Frontal cortex (tissue), 4 donors: ENCODE data around the gene KIAA2012. TPM values are rescaled to one million over a fixed set of nuclear protein-coding genes. Genes with fewer than 3 reads are reported as not detected.

ENCODE experiments used
- DNase-seq, 2 donors: peaks; one replicate each; pipeline ENCODE4 v3.0.0; 2012; ENCODE audit warnings: low spot score in 2 of 2
- FAIRE-seq: peaks from 2 replicates; lab custom pipeline; 2012; peaks lifted over from hg19 to GRCh38; lab: Jason Lieb, UNC
- total RNA-seq: library from RNA; depleted of rRNA; stranded (reverse); fragments of >200 nt; gene quantifications from one replicate; pipeline ENCODE4 v1.2.3, GENCODE V29; 2014
- donor health status: control.
- donor health status: control.
- donor health status: control.

KIAA2012 gene
- 0.82 TPM for total RNA-seq

DNA sequence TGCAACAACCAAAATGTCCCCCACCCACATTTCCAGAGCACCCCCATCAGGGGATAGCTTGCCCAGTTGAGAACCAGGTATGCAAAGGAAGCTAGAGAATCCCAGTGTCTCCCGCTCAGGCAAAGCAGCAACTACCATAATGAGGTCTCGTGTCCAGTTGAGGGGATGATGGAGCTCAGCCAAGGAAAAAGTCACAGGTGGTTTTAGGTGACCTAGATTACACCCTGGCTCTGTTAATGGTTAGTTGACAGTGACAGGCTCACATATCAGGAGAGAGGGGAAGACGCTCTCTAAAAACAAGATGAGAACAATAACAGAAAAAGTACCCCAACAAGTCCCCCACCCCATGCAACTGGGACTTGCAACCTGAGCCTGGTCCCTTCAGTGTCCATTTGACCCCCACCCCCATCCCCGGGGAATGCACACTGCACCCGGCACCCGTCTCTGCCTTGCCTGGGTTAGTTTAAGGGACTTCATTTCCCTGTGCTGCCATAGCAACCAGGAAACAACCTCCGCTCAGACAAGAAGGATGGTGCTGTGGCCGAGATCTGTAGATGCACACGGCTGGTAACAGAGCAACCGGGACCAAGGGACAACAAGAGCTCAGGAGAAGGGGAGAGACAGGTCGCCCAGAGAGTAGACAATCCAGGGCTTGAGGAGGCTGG is at the start of gene KIAA2012:
Gene KIAA2012, plus strand, starts transcription at position 519 of the 665 bp plus-strand sequence. CDS start 373 bp downstream, outside the sequence.
- FAIRE-seq (no peak), DNase-seq (no peak)

DNA sequence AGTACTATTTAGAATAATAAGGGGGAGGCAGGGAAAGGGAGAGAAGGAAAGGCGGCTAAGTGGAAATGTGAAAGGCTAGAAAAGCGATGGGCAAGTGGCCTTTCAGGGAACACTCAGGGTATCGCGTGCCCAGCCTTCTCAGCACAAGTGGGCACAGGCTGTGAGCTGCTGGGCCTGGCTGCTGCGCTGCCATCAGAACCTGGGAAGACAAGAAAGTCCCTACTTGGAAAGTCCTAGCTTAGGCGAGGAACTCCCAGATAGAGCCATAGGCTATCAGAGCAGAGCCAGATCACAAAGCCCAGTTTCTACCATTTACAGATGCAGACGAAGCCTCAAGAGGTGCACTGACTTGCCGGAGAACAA is 49.2 kb upstream of the KIAA2012 start:
- FAIRE-seq: no peak
- DNase-seq: no peak

DNA sequence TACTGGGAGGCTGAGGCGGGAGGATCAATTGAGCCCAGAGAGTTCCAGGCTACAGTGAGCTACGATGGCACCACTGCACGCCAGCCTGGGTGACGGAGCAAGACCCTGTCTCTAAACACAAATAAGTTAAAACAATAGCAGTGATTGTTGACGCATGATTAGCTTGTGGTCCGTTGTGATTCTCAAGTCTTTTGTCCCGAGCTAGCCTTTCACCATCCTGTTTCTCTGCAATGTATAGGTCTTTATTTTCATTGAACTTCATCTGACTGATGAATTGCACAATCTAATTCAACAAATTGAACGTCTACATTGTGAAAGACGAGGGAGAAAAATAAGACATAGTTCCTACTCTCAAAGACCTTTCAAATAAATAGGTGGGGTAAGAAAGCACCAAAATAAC is 48.2 kb upstream of the KIAA2012 start:
- DNase-seq: no peak
- no peak for FAIRE-seq

DNA sequence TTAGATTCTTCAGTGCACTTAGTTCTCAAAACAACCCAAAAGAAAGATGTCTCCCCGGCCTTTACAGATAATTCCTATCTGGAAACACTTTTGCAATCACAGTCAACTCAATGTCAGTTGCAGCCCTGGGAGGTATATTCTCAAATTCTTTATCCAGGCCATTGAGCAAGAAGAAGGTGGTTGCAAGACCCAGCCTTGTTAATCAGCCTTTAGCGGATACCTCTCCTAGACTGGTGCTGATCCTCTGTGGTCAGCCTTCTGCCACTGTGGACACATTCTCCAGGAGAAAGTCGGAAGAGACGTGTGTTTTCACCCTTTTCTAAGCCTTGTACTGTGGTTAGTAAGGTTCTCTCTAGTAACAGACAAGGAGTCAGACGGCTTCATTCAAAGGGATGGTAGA is 47.2 kb upstream of the KIAA2012 start:
- FAIRE-seq (no peak), DNase-seq (no peak)

DNA sequence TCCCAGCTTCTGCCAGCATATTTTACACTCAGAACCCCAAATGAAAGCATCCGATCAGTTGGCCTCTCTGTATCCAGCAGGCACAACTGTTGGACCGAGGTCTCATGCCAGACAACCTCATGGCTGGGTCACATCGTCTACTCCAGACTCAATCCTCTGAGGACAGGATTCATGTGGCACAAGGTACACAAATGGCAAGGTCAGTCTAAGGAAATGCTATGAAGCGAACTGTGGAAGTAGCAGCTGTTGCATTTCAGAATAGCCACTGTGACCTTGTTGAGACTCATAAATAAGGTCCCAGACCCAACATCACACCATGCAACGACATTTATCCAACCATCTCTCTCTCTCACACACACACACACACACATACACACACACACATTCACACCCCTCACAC is 46.5 kb upstream of the KIAA2012 start:
- DNase-seq (no peak), FAIRE-seq (no peak)

DNA sequence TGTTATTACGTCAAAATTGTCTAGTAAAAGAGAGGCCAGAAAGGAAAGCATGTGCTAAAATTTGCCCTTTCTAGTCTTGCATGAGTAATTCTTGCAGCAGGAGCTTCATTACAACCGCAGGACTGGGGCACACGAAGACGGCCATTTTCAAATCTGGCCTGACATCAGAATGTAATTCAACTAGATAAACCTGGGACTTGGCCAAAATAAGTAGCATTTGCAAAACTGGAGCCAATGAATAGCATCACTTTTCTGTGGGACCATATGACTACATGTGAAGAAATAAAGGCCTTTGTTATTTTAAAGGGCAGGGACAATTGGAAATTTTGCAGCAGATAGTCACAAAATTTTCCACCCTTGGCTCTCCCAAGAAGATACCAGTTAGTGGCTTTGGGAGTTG is 42.4 kb upstream of the KIAA2012 start:
- DNase-seq (no peak), FAIRE-seq (no peak)

DNA sequence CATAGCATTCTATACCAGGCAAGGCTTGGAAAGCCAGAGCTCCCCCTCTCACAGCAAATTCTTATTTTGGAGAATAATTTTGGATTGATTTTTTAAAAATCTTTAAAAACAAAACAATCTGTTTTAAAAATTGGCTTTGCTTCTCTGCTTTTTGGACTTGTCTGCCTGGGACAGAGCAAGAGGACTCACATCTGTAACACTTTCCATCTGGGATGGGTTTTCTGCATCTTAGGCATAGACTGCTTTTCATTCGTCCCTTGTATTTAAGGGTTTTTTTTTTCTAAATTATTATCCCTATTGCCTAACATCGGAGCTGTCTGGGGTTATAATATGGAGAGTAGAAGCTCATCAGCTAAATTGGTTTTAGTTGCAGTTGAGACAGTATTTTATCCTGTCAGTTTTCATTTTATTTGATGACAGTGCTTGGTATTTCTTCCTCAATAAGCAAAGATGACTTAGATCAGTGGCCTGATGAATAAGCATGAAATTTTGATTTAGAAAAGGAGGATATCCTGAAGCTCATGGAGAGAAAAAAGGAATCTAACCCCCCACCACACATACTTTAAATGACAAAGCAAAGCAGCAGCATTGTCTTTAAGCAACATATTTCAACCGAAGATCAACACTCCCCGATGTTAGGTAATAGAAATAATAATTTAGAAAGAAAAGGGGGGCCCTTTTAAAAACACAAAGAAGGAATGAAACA is 41.7 kb upstream of the KIAA2012 start:
- DNase-seq (no peak), FAIRE-seq (no peak)

DNA sequence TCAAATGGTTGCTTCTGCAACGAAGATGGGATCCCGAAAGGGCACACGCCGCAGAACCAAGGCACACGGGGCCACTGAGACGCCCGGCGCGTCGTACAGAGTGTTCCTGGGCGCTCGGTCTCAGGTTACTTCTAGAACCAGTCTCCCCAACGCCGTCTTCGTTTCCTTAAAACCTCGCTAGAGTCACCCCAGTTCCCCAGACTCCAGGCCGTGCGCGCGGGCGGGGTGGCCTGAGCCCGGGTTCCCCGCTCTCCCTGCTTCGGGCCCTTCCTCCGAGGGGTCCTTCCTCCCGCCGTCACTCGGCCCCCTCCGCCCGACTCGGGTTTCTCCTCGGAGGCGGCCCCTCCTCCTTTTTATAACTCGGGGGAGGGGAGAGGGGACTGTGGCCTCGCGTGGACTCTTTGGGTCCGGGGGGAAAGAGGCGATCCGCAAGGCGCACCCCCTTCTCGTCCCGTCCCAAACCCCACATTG is 40.2 kb upstream of the KIAA2012 start:
- no peak for FAIRE-seq
- DNase-seq: peak; percentile 26 to 39

DNA sequence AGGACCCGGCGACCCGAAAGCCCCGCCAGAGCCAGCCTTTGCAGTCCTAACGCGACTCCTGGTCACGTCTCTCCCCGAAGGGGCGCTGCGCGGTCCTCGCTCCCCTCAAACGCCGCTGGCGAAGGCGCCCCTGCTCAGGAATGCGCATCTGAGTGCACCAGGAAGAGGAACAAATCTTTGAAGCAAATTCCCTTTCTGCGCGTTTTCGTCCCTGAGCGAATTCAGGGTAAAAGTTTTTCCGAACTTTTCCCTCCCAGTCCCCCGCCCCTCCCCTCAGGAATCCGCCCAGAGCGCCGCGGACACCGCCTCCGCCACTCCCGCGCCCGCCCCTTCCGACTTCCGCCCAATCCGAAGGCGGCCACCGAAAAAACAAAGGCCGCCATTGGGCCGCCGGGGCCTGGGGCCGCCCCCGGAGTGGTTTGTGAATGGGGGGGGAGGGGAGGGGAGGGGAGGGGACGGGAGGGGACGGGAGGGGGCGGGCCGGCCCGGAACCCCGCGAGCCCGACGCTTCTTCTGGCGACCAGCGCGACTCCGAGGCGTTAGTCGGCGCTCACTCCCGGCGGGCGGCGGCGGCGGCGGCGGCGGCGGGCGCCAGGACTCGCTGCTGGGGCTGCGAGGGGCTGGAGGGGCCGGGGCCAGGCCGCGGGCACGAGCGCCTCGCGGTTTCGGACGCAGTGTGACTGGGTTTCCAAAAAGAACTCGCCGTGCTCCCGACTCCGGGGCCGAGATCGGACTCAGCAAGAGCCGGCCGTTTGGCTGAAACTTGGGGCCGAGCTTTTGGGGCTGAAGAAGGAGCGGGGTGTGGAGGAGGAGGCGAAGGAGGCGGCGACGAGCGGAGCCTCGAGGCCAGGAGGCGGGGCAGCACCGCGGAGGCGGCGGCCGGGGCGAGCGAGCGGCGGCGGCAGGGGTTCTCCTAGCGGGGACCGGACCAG is 39.5 kb upstream of the KIAA2012 start, which contains the start of gene FZD7:
Gene FZD7, plus strand, starts transcription at position 539 of the 932 bp plus-strand sequence. CDS start 793 bp downstream, outside the sequence.
- no peak for FAIRE-seq
- DNase-seq: peak; percentile 87 to 89

DNA sequence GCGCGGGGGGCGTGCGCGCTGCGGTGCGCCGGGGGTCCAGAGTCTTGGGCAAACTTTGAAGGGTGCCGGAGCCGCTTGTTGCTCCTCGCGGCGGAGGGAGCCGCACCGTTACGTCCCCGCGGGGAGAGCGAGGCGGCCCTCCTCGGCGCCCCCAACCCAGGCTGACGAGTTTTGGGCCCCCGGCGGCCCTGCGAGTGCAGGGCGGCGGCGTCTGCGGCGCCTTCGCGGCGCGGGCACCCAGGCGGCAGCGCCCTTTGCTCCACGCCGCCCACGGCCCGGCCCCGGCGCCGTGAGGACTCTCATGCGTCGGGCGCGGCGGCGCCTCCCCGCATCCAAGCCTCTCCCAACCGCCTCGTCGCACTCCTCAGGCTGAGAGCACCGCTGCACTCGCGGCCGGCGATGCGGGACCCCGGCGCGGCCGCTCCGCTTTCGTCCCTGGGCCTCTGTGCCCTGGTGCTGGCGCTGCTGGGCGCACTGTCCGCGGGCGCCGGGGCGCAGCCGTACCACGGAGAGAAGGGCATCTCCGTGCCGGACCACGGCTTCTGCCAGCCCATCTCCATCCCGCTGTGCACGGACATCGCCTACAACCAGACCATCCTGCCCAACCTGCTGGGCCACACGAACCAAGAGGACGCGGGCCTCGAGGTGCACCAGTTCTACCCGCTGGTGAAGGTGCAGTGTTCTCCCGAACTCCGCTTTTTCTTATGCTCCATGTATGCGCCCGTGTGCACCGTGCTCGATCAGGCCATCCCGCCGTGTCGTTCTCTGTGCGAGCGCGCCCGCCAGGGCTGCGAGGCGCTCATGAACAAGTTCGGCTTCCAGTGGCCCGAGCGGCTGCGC is 38.6 kb upstream of the KIAA2012 start:
- no peak for FAIRE-seq
- peak; percentile 37 to 44 for DNase-seq

DNA sequence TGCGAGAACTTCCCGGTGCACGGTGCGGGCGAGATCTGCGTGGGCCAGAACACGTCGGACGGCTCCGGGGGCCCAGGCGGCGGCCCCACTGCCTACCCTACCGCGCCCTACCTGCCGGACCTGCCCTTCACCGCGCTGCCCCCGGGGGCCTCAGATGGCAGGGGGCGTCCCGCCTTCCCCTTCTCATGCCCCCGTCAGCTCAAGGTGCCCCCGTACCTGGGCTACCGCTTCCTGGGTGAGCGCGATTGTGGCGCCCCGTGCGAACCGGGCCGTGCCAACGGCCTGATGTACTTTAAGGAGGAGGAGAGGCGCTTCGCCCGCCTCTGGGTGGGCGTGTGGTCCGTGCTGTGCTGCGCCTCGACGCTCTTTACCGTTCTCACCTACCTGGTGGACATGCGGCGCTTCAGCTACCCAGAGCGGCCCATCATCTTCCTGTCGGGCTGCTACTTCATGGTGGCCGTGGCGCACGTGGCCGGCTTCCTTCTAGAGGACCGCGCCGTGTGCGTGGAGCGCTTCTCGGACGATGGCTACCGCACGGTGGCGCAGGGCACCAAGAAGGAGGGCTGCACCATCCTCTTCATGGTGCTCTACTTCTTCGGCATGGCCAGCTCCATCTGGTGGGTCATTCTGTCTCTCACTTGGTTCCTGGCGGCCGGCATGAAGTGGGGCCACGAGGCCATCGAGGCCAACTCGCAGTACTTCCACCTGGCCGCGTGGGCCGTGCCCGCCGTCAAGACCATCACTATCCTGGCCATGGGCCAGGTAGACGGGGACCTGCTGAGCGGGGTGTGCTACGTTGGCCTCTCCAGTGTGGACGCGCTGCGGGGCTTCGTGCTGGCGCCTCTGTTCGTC is 37.7 kb upstream of the KIAA2012 start:
- peak in 1 of 2 donors; percentile 25 for DNase-seq
- FAIRE-seq: no peak

DNA sequence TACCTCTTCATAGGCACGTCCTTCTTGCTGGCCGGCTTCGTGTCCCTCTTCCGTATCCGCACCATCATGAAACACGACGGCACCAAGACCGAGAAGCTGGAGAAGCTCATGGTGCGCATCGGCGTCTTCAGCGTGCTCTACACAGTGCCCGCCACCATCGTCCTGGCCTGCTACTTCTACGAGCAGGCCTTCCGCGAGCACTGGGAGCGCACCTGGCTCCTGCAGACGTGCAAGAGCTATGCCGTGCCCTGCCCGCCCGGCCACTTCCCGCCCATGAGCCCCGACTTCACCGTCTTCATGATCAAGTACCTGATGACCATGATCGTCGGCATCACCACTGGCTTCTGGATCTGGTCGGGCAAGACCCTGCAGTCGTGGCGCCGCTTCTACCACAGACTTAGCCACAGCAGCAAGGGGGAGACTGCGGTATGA is 37.1 kb upstream of the KIAA2012 start:
- no peak for DNase-seq
- FAIRE-seq: no peak

DNA sequence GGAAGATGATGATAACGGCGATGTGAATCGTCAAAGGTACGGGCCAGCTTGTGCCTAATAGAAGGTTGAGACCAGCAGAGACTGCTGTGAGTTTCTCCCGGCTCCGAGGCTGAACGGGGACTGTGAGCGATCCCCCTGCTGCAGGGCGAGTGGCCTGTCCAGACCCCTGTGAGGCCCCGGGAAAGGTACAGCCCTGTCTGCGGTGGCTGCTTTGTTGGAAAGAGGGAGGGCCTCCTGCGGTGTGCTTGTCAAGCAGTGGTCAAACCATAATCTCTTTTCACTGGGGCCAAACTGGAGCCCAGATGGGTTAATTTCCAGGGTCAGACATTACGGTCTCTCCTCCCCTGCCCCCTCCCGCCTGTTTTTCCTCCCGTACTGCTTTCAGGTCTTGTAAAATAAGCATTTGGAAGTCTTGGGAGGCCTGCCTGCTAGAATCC is 36.4 kb upstream of the KIAA2012 start:
- DNase-seq: no peak
- FAIRE-seq: no peak

DNA sequence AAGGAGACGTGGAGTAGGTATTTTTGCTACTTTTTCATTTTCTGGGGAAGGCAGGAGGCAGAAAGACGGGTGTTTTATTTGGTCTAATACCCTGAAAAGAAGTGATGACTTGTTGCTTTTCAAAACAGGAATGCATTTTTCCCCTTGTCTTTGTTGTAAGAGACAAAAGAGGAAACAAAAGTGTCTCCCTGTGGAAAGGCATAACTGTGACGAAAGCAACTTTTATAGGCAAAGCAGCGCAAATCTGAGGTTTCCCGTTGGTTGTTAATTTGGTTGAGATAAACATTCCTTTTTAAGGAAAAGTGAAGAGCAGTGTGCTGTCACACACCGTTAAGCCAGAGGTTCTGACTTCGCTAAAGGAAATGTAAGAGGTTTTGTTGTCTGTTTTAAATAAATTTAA is 36.0 kb upstream of the KIAA2012 start:
- no peak for FAIRE-seq

DNA sequence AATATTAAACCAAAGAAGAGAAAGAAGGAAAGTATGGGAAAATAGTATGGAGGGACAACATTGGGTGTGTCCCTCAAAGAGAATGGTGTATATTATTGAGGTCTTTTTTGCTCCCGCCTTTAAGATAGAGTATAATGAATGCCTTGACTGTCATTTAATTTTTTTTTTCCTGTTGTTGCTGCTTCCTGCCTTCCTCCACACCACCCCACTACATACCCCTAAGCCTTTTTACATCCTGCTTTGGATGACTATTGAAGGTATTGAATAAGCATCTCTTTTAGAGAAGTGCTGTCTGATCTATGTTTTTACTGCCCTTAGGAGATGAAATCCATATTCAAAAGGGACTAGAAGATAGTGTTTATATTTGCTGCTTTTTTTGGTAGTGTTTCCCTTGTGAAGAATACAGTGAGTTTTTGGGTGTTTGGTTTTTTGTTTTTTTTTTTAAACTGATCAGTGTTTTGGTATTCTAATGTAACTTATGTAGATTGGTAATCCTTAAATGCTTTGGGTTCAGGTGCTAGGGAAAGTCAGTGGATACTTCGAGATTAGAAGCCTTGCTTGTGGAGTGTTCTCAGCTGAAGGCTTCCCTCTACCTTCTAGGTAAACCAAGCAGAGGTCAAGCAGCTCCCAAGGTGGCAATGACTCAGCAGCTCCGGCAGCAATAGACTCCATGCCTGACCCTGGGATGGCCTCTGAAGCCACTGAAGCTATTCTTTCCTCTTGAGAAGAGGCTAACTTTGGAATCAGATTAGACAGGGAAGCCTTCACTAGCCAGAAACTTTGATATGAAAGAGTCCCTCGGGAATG is 34.4 kb upstream of the KIAA2012 start:
- no peak for DNase-seq
- FAIRE-seq: no peak

More for the DNA sequence above, 36.0 kb upstream of the KIAA2012 start:
- no peak for DNase-seq

DNA sequence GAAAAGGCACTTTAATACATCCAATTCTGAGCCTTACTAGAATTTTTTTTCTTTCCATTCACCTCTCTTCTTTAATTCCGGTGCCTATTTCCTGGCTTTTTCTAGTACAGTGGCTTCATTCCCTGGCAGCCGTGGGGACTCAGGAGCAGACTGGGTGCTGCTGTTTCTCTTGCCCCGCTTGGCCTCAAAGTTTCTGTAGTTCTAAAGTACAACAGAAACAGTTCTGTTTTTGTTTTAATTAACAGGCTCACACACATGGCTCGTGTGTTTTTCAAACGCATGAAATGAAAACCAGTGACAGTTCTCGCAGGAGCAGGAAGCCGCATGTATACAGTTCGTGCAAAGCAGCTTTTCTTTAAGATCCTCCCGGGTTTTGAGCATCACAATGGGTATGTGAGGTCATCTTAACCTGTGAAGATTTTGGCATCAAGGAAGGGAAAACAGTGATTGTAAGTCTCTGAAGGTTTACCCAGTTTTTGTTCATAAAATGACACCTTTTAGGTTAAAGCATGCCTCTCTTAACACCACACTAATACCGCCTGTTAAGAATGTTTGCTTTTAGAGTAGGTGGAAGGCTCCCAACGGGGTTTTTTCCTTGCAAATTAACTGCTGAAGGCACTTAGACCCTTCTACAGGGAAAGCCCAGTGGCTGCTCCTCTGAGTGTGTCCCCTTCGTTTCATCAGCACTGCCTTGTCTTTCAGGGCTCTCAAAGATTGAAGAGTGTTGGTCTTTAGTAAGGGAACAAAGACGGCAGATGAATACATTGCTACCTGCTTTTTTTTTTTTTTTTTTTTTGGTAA is 33.6 kb upstream of the KIAA2012 start:
- no peak for DNase-seq
- no peak for FAIRE-seq
